Fibroblast of skin of scalp (primary cell): ENCODE measurements around the gene PDZK1IP1. TPM values are rescaled to one million over a fixed set of nuclear protein-coding genes. Genes with fewer than 3 reads are reported as not detected.

Experiments
- DNase-seq: peaks from one replicate; pipeline ENCODE4 v3.0.0-alpha.2; 2013
- polyA plus RNA-seq, 2 experiments: library from polyadenylated mRNA; unstranded; fragments of 120-200 nt; gene quantifications; one replicate each; pipeline ENCODE4 v1.2.1, GENCODE V29; 2013; ENCODE audit not compliant: insufficient read length in 2 of 2

PDZK1IP1 gene
- not detected for polyA plus RNA-seq (2013, experiment 1 of 2; ENCODE audit: insufficient read length)
- not detected for polyA plus RNA-seq (2013, experiment 2 of 2; ENCODE audit: insufficient read length)

- DNase-seq, result peak; percentile 39
These were observed at the start of gene PDZK1IP1 for GRCh38 chr1:47189844-47190508. TSS of gene PDZK1IP1 (minus strand) at chr1:47190036. CDS start at chr1:47189932, 104 bp downstream.

GRCh38 chr1:47238935-47239592, 49.2 kb upstream of the PDZK1IP1 start:
- DNase-seq, result no peak

- no peak for DNase-seq
These were observed 46.0 kb upstream of the PDZK1IP1 start for GRCh38 chr1:47235806-47236205.

DNA sequence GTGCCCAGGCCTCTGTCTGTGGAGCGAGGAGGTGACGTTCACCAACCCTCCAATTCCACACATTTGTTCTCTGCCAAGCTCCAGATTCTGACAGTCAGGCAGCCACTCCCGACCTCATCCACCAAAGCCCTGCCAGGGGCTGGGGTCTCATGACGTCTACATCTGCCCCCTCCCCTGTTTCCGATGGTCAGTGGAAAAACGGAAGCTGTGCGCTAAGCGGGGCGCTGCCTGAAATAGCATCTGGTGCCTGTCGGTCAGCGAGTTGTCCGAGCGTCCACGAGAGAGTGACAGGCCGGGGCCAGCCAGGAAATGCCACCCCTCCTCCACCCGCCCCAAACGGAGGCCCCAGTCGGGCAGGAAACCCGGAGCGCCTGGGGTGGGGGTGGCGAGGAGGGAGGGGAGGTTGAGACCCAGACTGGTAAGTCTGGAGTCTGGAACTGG, 45.4 kb upstream of the PDZK1IP1 start:
- no peak for DNase-seq

DNA sequence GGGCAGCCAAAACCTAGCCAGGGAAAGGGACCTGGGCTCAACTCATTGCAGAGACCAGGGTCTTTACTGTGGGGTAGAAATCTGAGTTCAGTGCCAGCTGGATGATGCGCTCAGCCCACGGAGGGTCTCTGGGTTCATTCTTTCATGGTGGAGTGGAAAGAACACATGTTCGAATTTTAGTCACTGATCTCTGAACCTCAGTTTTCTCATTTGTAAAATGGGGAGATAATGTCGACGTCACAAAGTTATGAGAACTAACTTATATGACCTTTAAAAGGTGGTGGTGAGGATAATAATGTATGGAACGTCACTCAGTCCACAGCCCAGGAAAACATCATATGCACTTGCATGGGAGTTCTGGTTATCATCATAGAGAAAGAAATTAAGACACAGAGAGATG, 43.4 kb upstream of the PDZK1IP1 start:
- DNase-seq, result no peak

- DNase-seq, result no peak
These were observed 42.5 kb upstream of the PDZK1IP1 start, which contains the start of gene TAL1 for GRCh38 chr1:47232187-47232874. TSS of gene TAL1 (minus strand) at chr1:47232225. CDS start at chr1:47225888, 6,337 bp downstream.

- DNase-seq, result peak; percentile 59
These were observed 41.7 kb upstream of the PDZK1IP1 start for GRCh38 chr1:47231301-47232186.

DNA sequence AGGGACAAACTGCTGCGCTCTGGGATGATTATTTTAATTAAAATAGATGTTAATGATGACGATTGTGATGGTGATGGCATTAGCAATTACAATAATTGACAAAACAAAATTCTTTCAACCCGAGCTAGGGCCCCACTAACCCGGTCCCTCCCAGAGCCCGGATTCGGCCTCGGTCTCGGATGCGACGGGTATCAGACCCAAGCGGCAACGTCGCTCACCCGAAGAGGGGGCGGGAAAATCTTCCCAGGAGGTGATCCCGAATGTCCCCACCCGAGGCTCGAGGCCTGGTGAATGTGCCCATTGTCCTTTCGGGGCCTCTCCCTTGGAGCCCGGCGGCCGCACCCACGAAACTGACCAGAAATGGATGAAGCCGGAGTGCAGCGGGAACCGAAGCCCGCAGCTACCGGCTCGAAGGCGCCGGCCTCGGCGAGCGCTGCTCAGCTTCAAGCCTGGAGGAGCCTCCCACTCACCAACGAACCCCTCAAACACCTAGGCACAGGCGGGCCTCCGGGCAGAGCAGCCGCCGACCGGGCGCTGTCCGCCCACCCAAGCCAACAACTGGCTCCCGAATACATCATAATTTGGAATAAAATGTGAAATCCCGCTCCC, 41.0 kb upstream of the PDZK1IP1 start:
- no peak for DNase-seq

DNA sequence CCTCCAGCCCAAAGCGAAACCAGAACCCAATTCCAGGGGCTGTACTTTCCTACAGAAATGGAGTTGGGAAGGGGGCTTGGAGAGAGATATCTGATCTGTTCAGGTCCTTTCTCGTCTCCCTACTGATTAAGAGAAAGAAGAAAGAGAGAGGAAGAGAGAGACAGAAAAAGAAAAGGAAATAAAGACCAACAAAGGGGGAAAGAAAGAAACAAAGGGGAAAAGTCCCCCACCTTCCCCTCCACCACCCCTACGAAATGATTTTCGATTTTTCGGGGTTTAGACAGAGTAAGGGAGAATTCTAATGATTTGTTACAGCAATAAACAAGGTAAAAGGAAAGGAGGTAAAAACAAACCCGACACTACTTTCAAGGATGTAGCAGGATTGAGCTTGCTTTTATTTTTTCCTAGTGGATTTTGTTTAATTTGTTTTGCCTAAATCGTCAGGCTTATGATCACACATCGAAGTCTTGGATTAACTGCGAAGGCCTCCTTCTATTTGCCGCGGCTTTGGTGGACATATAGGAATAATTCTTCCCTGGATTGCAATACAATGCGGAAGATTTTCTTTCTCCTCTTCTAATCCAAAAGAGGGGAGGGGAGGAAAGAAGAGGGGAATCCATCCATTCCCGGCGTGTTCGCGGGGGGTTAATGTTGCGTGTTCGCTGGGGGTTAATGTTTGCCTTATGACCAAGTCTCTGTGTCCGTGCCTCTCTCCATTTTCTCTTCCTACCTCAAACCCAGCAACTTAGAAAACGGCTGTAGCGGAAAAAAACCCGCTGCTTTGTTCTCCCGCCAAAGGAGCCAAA, 40.3 kb upstream of the PDZK1IP1 start:
- no peak for DNase-seq

GRCh38 chr1:47229031-47229885, 39.4 kb upstream of the PDZK1IP1 start:
- no peak for DNase-seq

GRCh38 chr1:47228644-47229030, 38.8 kb upstream of the PDZK1IP1 start:
- DNase-seq, result no peak

- no peak for DNase-seq
These were observed 37.8 kb upstream of the PDZK1IP1 start for GRCh38 chr1:47227341-47228232.

DNA sequence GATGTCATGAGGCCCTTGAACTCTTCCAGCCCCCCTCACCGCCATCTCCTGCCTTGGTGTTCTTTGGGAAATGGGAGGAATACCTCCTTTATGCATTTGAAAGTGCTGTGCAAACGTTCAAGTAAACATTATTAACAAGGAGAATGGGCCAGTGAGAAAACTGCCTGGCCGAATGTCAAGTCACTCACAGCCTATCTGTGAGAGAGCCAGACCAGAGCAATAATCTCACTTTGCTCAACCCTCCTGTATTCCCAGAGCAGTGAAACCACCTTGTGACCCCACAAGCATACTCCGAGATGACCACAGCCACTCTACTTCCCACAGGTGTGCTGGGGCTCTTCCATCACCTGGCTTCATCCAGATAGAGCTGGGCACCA, 37.0 kb upstream of the PDZK1IP1 start:
- no peak for DNase-seq

DNA sequence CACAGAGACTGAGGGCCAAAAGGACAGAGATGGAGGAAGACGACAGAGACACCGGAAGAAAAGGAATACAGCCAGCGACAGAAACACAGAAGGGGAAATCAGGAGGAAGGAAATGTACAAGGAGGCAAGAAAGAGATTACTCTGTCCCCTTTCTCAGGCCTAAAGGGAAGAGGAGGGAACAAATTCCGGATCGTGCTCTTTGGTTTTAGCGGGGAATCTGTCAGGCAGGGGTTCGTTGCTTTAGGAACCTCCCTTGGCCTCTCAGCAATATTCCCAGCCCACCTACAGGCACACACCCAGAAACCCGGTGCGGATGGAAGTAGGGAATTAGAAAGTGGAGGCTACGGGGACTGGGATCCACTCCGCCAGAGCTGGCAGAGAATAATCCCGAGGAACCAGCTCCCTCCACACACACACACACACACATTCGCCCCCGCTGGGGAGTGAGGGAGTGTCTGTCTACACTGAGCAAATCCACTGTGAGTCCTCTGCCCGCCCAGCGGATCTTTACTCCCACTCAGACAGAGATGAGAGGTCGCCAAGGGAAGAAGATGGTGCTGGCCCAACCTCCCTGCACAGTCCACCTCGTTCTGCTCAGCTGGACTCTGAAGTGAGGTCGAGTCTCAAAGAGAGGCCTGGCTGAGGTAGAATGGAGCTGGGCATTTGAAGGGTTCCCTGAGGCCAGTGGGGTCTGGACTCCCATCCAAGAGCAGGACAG, 36.4 kb upstream of the PDZK1IP1 start:
- DNase-seq, result no peak

DNA sequence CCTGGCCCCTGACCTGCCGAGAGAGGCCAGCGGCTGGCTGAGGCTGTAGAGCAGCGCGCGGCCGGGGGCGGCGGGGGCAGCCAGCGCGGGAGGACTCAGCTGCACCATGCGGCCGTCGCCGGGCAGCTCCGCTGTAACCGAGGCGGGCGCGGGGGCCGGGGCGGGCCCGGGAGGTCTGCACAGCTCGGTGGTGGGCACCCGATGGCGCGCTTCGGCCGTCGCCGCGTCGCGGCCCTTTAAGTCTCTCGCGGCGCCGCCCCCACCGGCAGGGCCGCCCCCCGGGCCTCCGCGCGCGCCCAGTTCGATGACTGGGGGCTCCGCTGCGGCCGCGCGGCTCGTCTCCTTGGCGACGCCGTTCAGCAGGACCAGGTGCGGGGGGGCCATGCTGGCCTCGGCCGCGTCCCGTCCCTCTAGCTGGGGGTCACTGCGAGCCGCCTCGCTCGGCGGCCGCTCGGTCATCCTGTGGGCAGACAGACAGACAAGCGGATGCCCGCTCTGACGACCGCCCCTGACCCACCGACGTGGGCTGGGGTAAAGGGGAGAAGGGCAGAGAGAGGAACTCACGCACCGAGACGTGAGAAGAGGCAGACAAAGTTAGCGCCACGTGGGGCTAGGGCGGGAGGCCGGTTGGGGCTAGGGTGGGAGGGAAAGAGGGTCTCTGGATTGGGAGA, 35.7 kb upstream of the PDZK1IP1 start:
- no peak for DNase-seq

DNA sequence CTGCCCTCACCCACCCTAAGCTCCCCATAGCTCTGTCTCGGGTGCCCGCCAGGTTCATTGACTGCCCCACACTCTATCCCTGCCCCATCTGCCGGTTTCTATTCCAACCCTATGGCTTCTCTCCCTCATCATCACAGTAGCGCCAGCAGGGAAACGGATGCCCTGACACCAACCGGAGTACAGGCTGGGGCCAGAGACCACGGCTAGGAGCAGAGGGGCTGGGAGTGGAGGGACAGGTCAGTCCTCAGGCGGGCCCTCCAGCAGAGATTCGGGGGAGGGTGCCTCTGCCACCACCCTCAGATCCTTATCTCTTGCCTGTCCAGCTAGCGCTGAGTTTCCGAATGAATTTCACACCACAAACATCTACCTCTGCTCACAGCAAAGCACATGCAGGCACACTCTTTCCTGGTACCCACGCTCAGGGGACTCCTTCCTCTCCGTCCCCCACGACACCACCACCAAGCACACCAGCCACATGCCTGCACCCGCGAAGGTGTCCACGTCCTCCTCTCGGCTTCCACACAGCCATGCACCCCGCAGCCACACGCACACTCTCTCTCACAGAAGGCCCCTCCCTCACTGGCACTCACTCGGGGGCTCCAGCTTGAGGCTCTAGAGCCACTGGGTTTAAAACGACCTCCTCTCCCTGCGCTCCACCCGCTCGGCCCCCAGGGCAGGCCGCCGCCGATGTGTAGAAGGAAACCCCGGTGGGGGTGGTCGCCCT, 35.0 kb upstream of the PDZK1IP1 start:
- no peak for DNase-seq
